Gastroesophageal sphincter (tissue), 4 donors: ENCODE data around the gene PRUNE2. TPM values are rescaled to one million over a fixed set of nuclear protein-coding genes. Genes with fewer than 3 reads are reported as not detected.
A peak's percentile ranks its signal among the peaks of the same experiment; 100 is the strongest.

Source experiments
- ATAC-seq: fragments of 150-250 bp; one replicate; pipeline ENCODE4 v1.9.1; 2016; ENCODE audit warnings: mild to moderate bottlenecking, moderate library complexity
- H3K27ac ChIP-seq, 4 donors: fragments of 200-600 bp; sonication (generic) in 3 of 4; 1 replicate in 3 of 4; 2 replicates in 1 of 4; pipeline ENCODE4 v1.5.1; 2016 to 2019
- H3K27me3 ChIP-seq: fragments of 200-600 bp; sonication (generic); one replicate; pipeline ENCODE4 v1.5.1; 2019
- H3K36me3 ChIP-seq, 2 donors: fragments of 200-600 bp; sonication (generic); one replicate each; pipeline ENCODE4 v1.5.1; 2019; ENCODE audit warnings: control low read depth in 1 of 2
- H3K4me1 ChIP-seq, 3 donors: fragments of 200-600 bp; sonication (generic); 1 replicate in 2 of 3; 2 replicates in 1 of 3; pipeline ENCODE4 v1.5.1; 2016 to 2019; ENCODE audit warnings: control low read depth in 2 of 3
- H3K4me3 ChIP-seq, 2 donors: fragments of 200-600 bp; sonication (generic); one replicate each; pipeline ENCODE4 v1.5.1; 2019; ENCODE audit warnings: mild to moderate bottlenecking in 1 of 2, moderate library complexity in 1 of 2
- H3K9me3 ChIP-seq, 3 donors: fragments of 200-600 bp; sonication (generic); one replicate each; pipeline ENCODE4 v1.5.1; 2017 to 2019; ENCODE audit warnings: control low read depth in 2 of 3
- EP300 ChIP-seq: sonication (generic); formaldehyde crosslinking; IDR thresholded peaks from one replicate; pipeline ENCODE4 v1.6.1; 2017; ENCODE audit warnings: antibody characterized with exemption, mild to moderate bottlenecking
- POLR2A ChIP-seq, 2 donors: fragments of 450-650 bp; IDR thresholded peaks; one replicate each; pipeline ENCODE4 v1.6.1; 2017; ENCODE audit warnings: antibody characterized with exemption in 2 of 2, mild to moderate bottlenecking in 2 of 2, moderate library complexity in 1 of 2
- POLR2AphosphoS5 ChIP-seq: sonication (generic); formaldehyde crosslinking; IDR thresholded peaks from one replicate; pipeline ENCODE4 v1.6.1; 2017; ENCODE audit warnings: antibody characterized with exemption
- WGBS, 2 donors: methylation state at CpG; one replicate each; pipeline ENCODE4 v1.1.5; 2018; ENCODE audit warnings: low coverage in 1 of 2; 5-methylcytosine and 5-hydroxymethylcytosine counted together
- total RNA-seq, 4 donors: library from RNA; depleted of rRNA; stranded (reverse); fragments of >200 nt; gene quantifications; one replicate each; pipeline ENCODE4 v1.1.0, GENCODE V29; 2016
- TF ChIP-seq, protein P1 (sequence below), 4 experiments: fragments of 200-600 bp in 2 of 4; fragments of 450-650 bp in 2 of 4; sonication (generic) in 1 of 4; IDR thresholded peaks; one replicate each; pipeline ENCODE4 v1.5.1; 2017 to 2019; ENCODE audit warnings: antibody characterized with exemption in 4 of 4, mild to moderate bottlenecking in 2 of 4, moderate library complexity in 2 of 4

Gene PRUNE2
- total RNA-seq, 4 donors from 2014 or later, result 561 to 930 (median 763) TPM

DNA sequence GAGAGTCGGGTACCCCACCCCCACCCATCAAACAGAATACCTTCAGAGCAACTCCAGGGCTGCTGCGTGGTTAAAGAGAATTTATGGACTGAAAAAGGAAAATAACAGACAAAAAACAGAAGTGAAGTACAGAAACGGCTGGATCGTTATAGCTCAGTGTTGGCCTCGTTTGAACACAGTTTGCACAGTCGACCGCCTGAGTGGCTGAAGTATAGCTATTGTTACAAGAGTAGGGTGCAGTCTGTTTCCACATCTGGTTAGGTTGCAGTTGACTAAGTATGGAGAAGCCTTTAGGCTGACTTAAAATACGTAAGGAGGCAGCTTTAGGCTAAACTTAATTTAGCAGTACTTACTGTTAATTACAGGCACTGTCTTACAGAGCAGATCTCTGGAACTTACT, 325.7 kb downstream of the PRUNE2 start:
- 62 to 89% methylated on average over 3 to 8 of the region's 8 CpGs for WGBS, 2 donors
- no peak for ATAC-seq

DNA sequence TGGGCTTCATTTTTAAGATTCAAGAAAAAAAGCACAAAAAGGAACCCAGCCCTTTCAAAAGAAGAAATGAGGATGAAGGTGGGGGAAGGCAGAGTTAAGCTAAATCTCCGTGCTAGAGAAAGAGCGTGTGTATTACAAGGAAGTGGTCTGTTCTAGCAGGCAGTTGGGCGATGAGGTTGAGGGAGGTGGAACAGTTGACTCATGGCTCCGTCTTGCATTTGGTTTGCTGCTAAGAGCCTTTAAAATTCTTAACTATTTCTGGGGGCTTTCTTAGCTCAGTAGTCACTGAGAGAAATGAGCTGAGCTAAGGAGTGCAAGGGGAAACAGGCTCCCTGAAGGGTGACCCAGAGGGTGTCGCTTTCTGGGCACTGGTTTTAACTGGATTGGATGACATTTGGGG, 329.6 kb downstream of the PRUNE2 start:
- WGBS, 2 donors, result 51 to 53% methylated on average over 4 to 5 of the region's 5 CpGs
- no peak for TF ChIP-seq POLR2AphosphoS5
- TF ChIP-seq, protein P1, sequence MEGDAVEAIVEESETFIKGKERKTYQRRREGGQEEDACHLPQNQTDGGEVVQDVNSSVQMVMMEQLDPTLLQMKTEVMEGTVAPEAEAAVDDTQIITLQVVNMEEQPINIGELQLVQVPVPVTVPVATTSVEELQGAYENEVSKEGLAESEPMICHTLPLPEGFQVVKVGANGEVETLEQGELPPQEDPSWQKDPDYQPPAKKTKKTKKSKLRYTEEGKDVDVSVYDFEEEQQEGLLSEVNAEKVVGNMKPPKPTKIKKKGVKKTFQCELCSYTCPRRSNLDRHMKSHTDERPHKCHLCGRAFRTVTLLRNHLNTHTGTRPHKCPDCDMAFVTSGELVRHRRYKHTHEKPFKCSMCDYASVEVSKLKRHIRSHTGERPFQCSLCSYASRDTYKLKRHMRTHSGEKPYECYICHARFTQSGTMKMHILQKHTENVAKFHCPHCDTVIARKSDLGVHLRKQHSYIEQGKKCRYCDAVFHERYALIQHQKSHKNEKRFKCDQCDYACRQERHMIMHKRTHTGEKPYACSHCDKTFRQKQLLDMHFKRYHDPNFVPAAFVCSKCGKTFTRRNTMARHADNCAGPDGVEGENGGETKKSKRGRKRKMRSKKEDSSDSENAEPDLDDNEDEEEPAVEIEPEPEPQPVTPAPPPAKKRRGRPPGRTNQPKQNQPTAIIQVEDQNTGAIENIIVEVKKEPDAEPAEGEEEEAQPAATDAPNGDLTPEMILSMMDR (IDR thresholded peaks at IDR 0.05), result no peak
- no peak for TF ChIP-seq EP300
- TF ChIP-seq POLR2A (IDR thresholded peaks at IDR 0.05), result no peak

More for the DNA sequence above, 325.7 kb downstream of the PRUNE2 start:
- no peaks in the 10 kb centered on the region for H3K36me3 ChIP-seq
- TF ChIP-seq POLR2AphosphoS5 (no peak), EP300 (no peak), POLR2A (IDR thresholded peaks at IDR 0.05) (no peak)
- TF ChIP-seq, protein P1 (IDR thresholded peaks at IDR 0.05), result no peak
- no peak overlapping the region for H3K4me3 ChIP-seq
- H3K27ac ChIP-seq, result no peak overlapping the region
- no peaks in the 10 kb centered on the region for H3K4me1 ChIP-seq
- no peaks in the 10 kb centered on the region for H3K27me3 ChIP-seq
- no peaks in the 10 kb centered on the region for H3K9me3 ChIP-seq

DNA sequence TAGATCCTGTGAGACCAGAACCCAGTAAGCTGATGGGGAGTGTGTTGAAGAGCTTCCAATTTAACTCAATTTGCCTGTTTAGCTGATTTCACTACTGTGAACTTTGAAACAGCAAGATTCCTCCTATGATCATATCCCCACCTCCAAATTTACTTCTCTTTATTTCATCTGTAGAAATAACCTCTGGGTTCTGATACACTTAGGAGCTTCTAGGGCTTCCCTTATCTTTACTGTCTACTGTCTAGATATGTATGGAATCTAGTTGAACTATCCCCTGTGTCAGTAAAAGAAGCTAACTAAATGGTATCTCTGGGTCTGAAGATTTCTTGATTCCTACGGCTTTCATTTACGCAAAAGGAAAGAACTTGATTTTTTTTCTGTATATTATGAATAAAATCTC, 330.2 kb downstream of the PRUNE2 start:
- no peak for TF ChIP-seq POLR2AphosphoS5

More for the DNA sequence above, 329.6 kb downstream of the PRUNE2 start:
- peaks cover 12% of the 10 kb centered on the region for H3K27me3 ChIP-seq
- no peaks in the 10 kb centered on the region for H3K9me3 ChIP-seq
- no peaks in the 10 kb centered on the region for H3K4me1 ChIP-seq
- H3K27ac ChIP-seq, result no peak overlapping the region
- H3K36me3 ChIP-seq, result no peaks in the 10 kb centered on the region
- peak; percentile 44 for ATAC-seq
- H3K4me3 ChIP-seq, result no peak overlapping the region

DNA sequence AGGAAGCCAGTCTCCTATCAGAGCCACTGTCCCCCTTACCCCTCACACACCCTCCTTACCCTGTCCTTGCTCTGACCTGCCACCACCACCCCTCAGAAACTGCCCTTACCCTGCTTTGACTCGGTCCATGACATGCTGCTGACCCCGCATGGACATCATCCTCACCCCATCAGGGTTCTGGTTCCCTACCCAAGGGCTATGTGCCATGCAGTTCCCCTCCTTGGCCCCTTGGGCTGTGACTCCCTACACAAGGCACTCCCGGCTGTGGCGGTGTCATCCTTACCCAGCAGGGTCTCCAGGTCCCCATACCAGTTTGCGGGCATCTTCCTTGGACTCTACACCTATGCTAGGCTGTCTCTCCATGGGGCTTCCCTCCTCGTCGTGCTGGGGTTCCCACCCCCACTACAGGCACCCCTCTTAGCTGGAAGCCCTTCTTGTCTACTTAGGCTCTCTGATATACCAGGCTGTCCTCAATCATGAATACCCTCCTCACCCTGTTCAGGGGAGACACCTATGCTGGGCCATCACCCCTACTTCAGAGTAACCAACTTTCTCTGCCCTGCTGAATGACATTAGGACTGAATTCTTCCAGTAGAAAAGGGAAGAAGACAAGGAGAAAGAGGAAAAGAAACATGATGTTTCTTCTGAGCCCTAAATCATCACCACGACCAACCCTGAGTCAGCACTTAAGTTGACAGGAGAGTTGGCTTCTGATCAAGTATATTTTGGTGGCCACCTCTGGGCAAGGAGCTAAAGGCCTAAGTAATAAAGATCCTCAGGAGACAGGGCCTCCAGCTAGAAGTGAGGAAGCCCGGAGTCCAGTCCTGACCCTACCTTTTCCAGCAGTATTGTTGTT, 331.8 kb downstream of the PRUNE2 start:
- TF ChIP-seq POLR2A (IDR thresholded peaks at IDR 0.05), result no peak
- TF ChIP-seq, protein P1 (IDR thresholded peaks at IDR 0.05), result no peak
- no peak for TF ChIP-seq POLR2AphosphoS5
- no peak for TF ChIP-seq EP300
- H3K27me3 ChIP-seq, result peaks cover 20% of the 10 kb centered on the region
- H3K36me3 ChIP-seq, result no peaks in the 10 kb centered on the region
- ATAC-seq, result no peak
- no peaks in the 10 kb centered on the region for H3K4me1 ChIP-seq
- no peak overlapping the region for H3K4me3 ChIP-seq
- no peak overlapping the region for H3K27ac ChIP-seq
- peaks cover 0 to 10% (median 0%) of the 10 kb centered on the region in 3 donors for H3K9me3 ChIP-seq
- 88 to 89% methylated on average over 7 to 9 of the region's 9 CpGs for WGBS, 2 donors

More for the DNA sequence above, 330.2 kb downstream of the PRUNE2 start:
- WGBS, 2 donors, result 92 to 100% methylated on average over 2 of the region's 2 CpGs
- no peak for ATAC-seq
- H3K27ac ChIP-seq, result no peak overlapping the region
- no peak overlapping the region for H3K4me3 ChIP-seq
- no peaks in the 10 kb centered on the region for H3K36me3 ChIP-seq
- H3K27me3 ChIP-seq, result peaks cover 18% of the 10 kb centered on the region
- no peaks in the 10 kb centered on the region for H3K4me1 ChIP-seq
- H3K9me3 ChIP-seq, result peaks cover 0 to 3% (median 0%) of the 10 kb centered on the region in 3 donors

DNA sequence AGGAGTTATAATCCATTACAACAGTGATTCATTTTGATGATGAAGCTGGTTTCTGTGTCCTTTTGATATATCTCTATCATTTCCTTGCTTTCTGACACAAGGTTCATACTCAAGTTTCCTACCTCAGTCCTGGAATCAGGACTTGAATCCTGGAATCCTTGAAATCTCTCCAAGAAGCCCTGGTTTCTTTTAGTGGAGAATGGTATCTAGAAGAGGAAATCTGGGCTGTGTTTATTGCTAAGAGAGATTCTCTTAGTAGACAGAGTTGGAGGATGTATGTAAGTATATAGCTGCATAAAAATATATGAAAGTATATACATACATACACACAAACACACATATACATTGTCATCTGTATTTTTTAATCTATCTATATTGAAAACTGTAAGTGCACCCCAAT, 332.5 kb downstream of the PRUNE2 start:
- ATAC-seq, result no peak
- no peaks in the 10 kb centered on the region for H3K4me1 ChIP-seq
- H3K27ac ChIP-seq, result no peak overlapping the region
- no peak overlapping the region for H3K4me3 ChIP-seq
- peaks cover 20% of the 10 kb centered on the region for H3K27me3 ChIP-seq
- TF ChIP-seq, protein P1 (IDR thresholded peaks at IDR 0.05), result no peak
- TF ChIP-seq EP300 (no peak), POLR2A (IDR thresholded peaks at IDR 0.05) (no peak), POLR2AphosphoS5 (no peak)
- no peaks in the 10 kb centered on the region for H3K36me3 ChIP-seq
- H3K9me3 ChIP-seq, result peaks cover 0 to 10% (median 0%) of the 10 kb centered on the region in 3 donors
